Kidney (tissue), 14 donors: ENCODE results near the gene GRM7. TPM values are rescaled to one million over a fixed set of nuclear protein-coding genes. Genes with fewer than 3 reads are reported as not detected.

ENCODE experiments used
- DNase-seq, 5 donors: peaks; one replicate each; pipeline ENCODE4 v3.0.0-alpha.2; 2013 to 2020
- FAIRE-seq: peaks from 2 replicates; lab custom pipeline; 2012; peaks lifted over from hg19 to GRCh38; lab: Jason Lieb, UNC
- H3K27ac ChIP-seq, 2 donors: one replicate each; pipeline ENCODE4 v1.7.0; 2013; ENCODE audit warnings: low read depth in 2 of 2, low read length in 2 of 2, inconsistent platforms in 1 of 2
- H3K27me3 ChIP-seq: one replicate; pipeline ENCODE4 v1.7.1; 2013; ENCODE audit warnings: low read length, inconsistent platforms; ENCODE audit not compliant: control insufficient read depth, insufficient read depth
- H3K36me3 ChIP-seq, 3 donors: one replicate each; pipeline versions ENCODE4 v1.7.0 to v1.7.1; 2013; ENCODE audit warnings: low read length in 3 of 3, control low read depth in 1 of 3, inconsistent platforms in 1 of 3; ENCODE audit not compliant: insufficient read depth in 3 of 3, control insufficient read depth in 2 of 3
- H3K4me1 ChIP-seq, 3 donors: one replicate each; pipeline versions ENCODE4 v1.7.0 to v1.7.1; 2013; ENCODE audit warnings: low read length in 3 of 3, inconsistent platforms in 1 of 3, low read depth in 1 of 3; ENCODE audit not compliant: control insufficient read depth in 2 of 3, insufficient read depth in 2 of 3
- H3K4me3 ChIP-seq, 3 donors: one replicate each; pipeline versions ENCODE4 v1.7.0 to v1.8.1; 2013; ENCODE audit warnings: low read length in 3 of 3, control low read depth in 1 of 3, inconsistent platforms in 1 of 3
- H3K9ac ChIP-seq, 3 donors: one replicate each; pipeline versions ENCODE4 v1.7.0 to v1.7.1; 2013; ENCODE audit warnings: low read length in 3 of 3, control low read depth in 1 of 3, inconsistent platforms in 1 of 3
- H3K9me3 ChIP-seq, 3 donors: one replicate each; pipeline versions ENCODE4 v1.7.0 to v1.7.1; 2013; ENCODE audit warnings: low read length in 3 of 3, control low read depth in 1 of 3, inconsistent platforms in 1 of 3; ENCODE audit not compliant: control insufficient read depth in 2 of 3, insufficient read depth in 1 of 3
- CTCF ChIP-seq: IDR thresholded peaks from 3 replicates; pipeline ENCODE4 v1.5.1; 2012; ENCODE audit warnings: mild to moderate bottlenecking, moderate library complexity, borderline replicate concordance; ENCODE audit not compliant: insufficient read depth; ENCODE audit errors: extremely low read depth
- intact Hi-C: fragments of 100-400 bp; cut with DNase I; formaldehyde crosslinking; loops from one replicate; pipeline ENCODE4 v1.11.1; 2022
- polyA plus RNA-seq: library from polyadenylated mRNA; stranded (reverse); fragments of 350-450 nt; fragmentation: Illumina TruSeq; extraction: RNeasy Lipid Tissue Mini Kit (QIAGEN cat#74804); gene quantifications from one replicate; pipeline ENCODE4 v1.2.3, GENCODE V29; 2014; ENCODE audit warnings: low read depth, low replicate concordance; ENCODE audit not compliant: insufficient read depth
- total RNA-seq: library from RNA; stranded (reverse); fragmentation: NEBNext Ultra II Directional; extraction: Animal tissue kit (Norgen Biotek cat#: 25700); gene quantifications from one replicate; pipeline ENCODE4 v1.2.1, GENCODE V29; 2021
- donor health status: control.
- donor health status: control.
- donor health status: control.
- donor health status: control.
- donor health status: control.
- donor health status: DM: yes; HTN: yes; CAD: no.
- donor health status: Normal renal cell carcinoma (clear cell type).

GRM7 gene
- total and polyA plus RNA-seq, 2 donors from 2014 or later, result 0.16 TPM; not detected in 1

GRCh38 chr3:7607083-7607482 is 746.2 kb downstream of the GRM7 start:
- Histone ChIP-seq H3K27me3 (no peaks in the 10 kb centered on the region), H3K4me1 (no peaks in the 10 kb centered on the region), H3K9ac (no peak overlapping the region), H3K36me3 (no peaks in the 10 kb centered on the region), H3K9me3 (no peaks in the 10 kb centered on the region), H3K27ac (no peak overlapping the region), H3K4me3 (no peak overlapping the region)
- TF ChIP-seq CTCF, result no peak
- intact Hi-C loops, result no loop called here
- FAIRE-seq (no peak), DNase-seq (no peak)

DNA sequence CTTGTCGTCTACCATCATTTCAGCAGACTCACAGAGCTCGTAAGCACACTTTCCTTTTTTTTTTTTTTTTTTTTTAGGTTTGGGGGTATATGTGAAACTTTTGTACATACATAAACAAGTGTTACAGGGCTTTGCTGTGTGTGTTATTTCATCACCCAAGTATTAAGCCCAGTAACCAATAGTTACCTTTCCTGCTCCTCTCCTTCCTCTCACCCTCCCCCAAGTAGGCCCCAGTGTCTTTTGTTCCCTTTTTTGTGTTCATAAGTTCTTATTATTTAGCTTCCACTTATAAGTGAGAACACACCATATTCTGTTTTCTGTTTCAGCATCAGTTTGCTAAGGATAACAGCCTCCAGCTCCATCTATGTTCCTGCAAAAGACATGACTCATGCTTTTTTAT is 746.8 kb downstream of the GRM7 start:
- Histone ChIP-seq H3K36me3 (no peaks in the 10 kb centered on the region), H3K4me1 (no peaks in the 10 kb centered on the region), H3K9me3 (no peaks in the 10 kb centered on the region), H3K27me3 (no peaks in the 10 kb centered on the region), H3K27ac (no peak overlapping the region), H3K4me3 (no peak overlapping the region), H3K9ac (no peak overlapping the region)
- no peak for DNase-seq
- TF ChIP-seq CTCF, result no peak
- FAIRE-seq, result no peak
- intact Hi-C loops, result no loop called here

GRCh38 chr3:7610634-7611033 is 749.7 kb downstream of the GRM7 start:
- intact Hi-C loops, result no loop called here
- H3K27ac ChIP-seq, result no peak overlapping the region
- no peak overlapping the region for H3K4me3 ChIP-seq
- FAIRE-seq (no peak), DNase-seq (no peak)
- H3K9ac ChIP-seq, result no peak overlapping the region
- H3K4me1 ChIP-seq, result no peaks in the 10 kb centered on the region
- H3K27me3 ChIP-seq, result no peaks in the 10 kb centered on the region
- H3K9me3 ChIP-seq, result no peaks in the 10 kb centered on the region
- H3K36me3 ChIP-seq, result no peaks in the 10 kb centered on the region
- no peak for TF ChIP-seq CTCF

GRCh38 chr3:7615043-7615442 is 754.1 kb downstream of the GRM7 start:
- Histone ChIP-seq H3K9ac (no peak overlapping the region), H3K36me3 (no peaks in the 10 kb centered on the region), H3K27me3 (no peaks in the 10 kb centered on the region), H3K4me3 (no peak overlapping the region), H3K9me3 (no peaks in the 10 kb centered on the region), H3K4me1 (peaks cover 0 to 4% (median 0%) of the 10 kb centered on the region in 3 donors), H3K27ac (no peak overlapping the region)
- intact Hi-C loops, result no loop called here
- DNase-seq (no peak), FAIRE-seq (no peak)
- TF ChIP-seq CTCF, result no peak
